SK-N-SH (cell line): ENCODE results near the gene PAK3. TPM values are rescaled to one million over a fixed set of nuclear protein-coding genes. Genes with fewer than 3 reads are reported as not detected.

ENCODE experiments used
- CTCF ChIA-PET: fragments of 300-600, 350-600 bp; formaldehyde crosslinking; extraction: SDS; loops from one replicate; lab custom pipeline; 2021; lab: Yijun Ruan, JAX
- POLR2A ChIA-PET: fragments of 350-600 bp; sonication (Branson Sonifier 250); formaldehyde crosslinking; extraction: SDS; loops from one replicate; lab custom pipeline; 2020; ENCODE audit warnings: antibody characterized with exemption, inconsistent platforms; lab: Yijun Ruan, JAX
- DNase-seq: peaks from one replicate; pipeline ENCODE4 v3.0.0; 2012
- H2AFZ ChIP-seq: fragments of 200-600 bp; sonication (generic); 2 replicates; pipeline ENCODE4 v1.8.1; 2016; ENCODE audit warnings: antibody characterized with exemption, mild to moderate bottlenecking, low read depth
- H3F3A ChIP-seq: fragments of 200-600 bp; sonication (generic); replicated peaks from 2 replicates; pipeline ENCODE3; 2016; ENCODE audit warnings: antibody characterized with exemption, mild to moderate bottlenecking; ENCODE audit not compliant: insufficient read depth
- H3K27ac ChIP-seq, 2 experiments: fragments of 200-500 bp in 1 of 2; fragments of 200-600 bp in 1 of 2; sonication (Bioruptor generic) in 1 of 2; sonication (generic), shearing (Covaris generic) in 1 of 2; 2 replicates each; pipeline versions ENCODE4 v1.5.1 to v1.6.1; 2014 to 2016; ENCODE audit warnings: low read depth in 2 of 2, inconsistent platforms in 1 of 2, low read length in 1 of 2, mild to moderate bottlenecking in 1 of 2, mixed read lengths in 1 of 2
- H3K27me3 ChIP-seq: fragments of 200-600 bp; sonication (generic), shearing (Covaris generic); 2 replicates; pipeline ENCODE4 v1.6.1; 2016; ENCODE audit warnings: mixed run types; ENCODE audit not compliant: insufficient read depth
- H3K36me3 ChIP-seq, 2 experiments: fragments of 200-500 bp in 1 of 2; fragments of 200-600 bp in 1 of 2; sonication (Bioruptor generic) in 1 of 2; sonication (generic) in 1 of 2; replicated peaks in 1 of 2; 2 replicates each; pipeline versions ENCODE3 to v1.5.1; 2014 to 2016; ENCODE audit warnings: low read length in 1 of 2, mild to moderate bottlenecking in 1 of 2; ENCODE audit not compliant: insufficient read depth in 2 of 2, control insufficient read depth in 1 of 2
- H3K4me1 ChIP-seq, 2 experiments: fragments of 200-500 bp in 1 of 2; fragments of 200-600 bp in 1 of 2; sonication (Bioruptor generic) in 1 of 2; sonication (generic), shearing (Covaris generic) in 1 of 2; 2 replicates each; pipeline versions ENCODE4 v1.5.1 to v1.6.1; 2014 to 2016; ENCODE audit warnings: low read depth in 1 of 2, low read length in 1 of 2, mixed run types in 1 of 2; ENCODE audit not compliant: insufficient read depth in 2 of 2, control insufficient read depth in 1 of 2
- H3K4me2 ChIP-seq: fragments of 200-600 bp; sonication (generic), shearing (Covaris generic); 2 replicates; pipeline ENCODE4 v1.6.1; 2017; ENCODE audit warnings: mixed run types
- H3K4me3 ChIP-seq, 2 experiments: fragments of 200-500 bp in 1 of 2; fragments of 200-600 bp in 1 of 2; sonication (Bioruptor generic) in 1 of 2; sonication (generic), shearing (Covaris generic) in 1 of 2; 2 replicates each; pipeline versions ENCODE4 v1.5.1 to v1.8.1; 2014 to 2016; ENCODE audit warnings: low read depth in 2 of 2, inconsistent platforms in 1 of 2, low read length in 1 of 2, mild to moderate bottlenecking in 1 of 2, mixed read lengths in 1 of 2, moderate library complexity in 1 of 2
- H3K79me2 ChIP-seq: fragments of 200-600 bp; sonication (generic); 2 replicates; pipeline ENCODE4 v1.8.1; 2017; ENCODE audit warnings: mild to moderate bottlenecking; ENCODE audit not compliant: insufficient read depth
- H3K9ac ChIP-seq: fragments of 200-600 bp; sonication (generic); 2 replicates; pipeline ENCODE4 v1.6.1; 2017; ENCODE audit warnings: mixed run types
- H3K9me2 ChIP-seq: fragments of 200-600 bp; sonication (generic); 2 replicates; pipeline ENCODE4 v1.6.1; 2017; ENCODE audit warnings: mixed run types
- H3K9me3 ChIP-seq: fragments of 200-600 bp; sonication (generic); 2 replicates; pipeline ENCODE4 v1.6.1; 2017; ENCODE audit warnings: mixed run types, mild to moderate bottlenecking, moderate library complexity
- H4K20me1 ChIP-seq: fragments of 200-600 bp; sonication (generic); 2 replicates; pipeline ENCODE4 v1.6.1; 2017; ENCODE audit warnings: mild to moderate bottlenecking, mixed run types; ENCODE audit not compliant: insufficient read depth
- ELF1 ChIP-seq: IDR thresholded peaks from 2 replicates; pipeline ENCODE4 v1.4.0; 2012
- EP300 ChIP-seq, 2 experiments: IDR thresholded peaks; 2 replicates each; pipeline versions ENCODE4 v1.4.0 to v1.6.1; 2012; ENCODE audit warnings: borderline replicate concordance in 1 of 2, low read depth in 1 of 2, low read length in 1 of 2
- EZH2phosphoT487 ChIP-seq: fragments of 200-600 bp; sonication (generic); IDR thresholded peaks from 2 replicates; pipeline ENCODE4 v1.6.1; 2017; ENCODE audit warnings: low read depth, mixed run types, mild to moderate bottlenecking, antibody characterized with exemption, moderate library complexity, borderline replicate concordance
- FOXJ3 ChIP-seq: sonication (generic); formaldehyde crosslinking; IDR thresholded peaks from 2 replicates; pipeline ENCODE4 v1.5.1; 2020; ENCODE audit warnings: mild to moderate bottlenecking, missing genetic modification reagents
- GABPA ChIP-seq: IDR thresholded peaks from 2 replicates; pipeline ENCODE4 v1.4.0; 2012; ENCODE audit warnings: low read depth, mild to moderate bottlenecking
- GATA2 ChIP-seq: sonication (generic); formaldehyde crosslinking; IDR thresholded peaks from 2 replicates; pipeline ENCODE4 v1.5.0; 2020; ENCODE audit warnings: mild to moderate bottlenecking, missing genetic modification reagents
- NRF1 ChIP-seq: IDR thresholded peaks from 2 replicates; pipeline ENCODE4 v1.6.1; 2012; ENCODE audit warnings: low read depth, mild to moderate bottlenecking, low read length
- RFX5 ChIP-seq: IDR thresholded peaks from 2 replicates; pipeline ENCODE4 v1.6.1; 2012; ENCODE audit warnings: mild to moderate bottlenecking, improper control_type of control experiment, low read length
- RXRA ChIP-seq: IDR thresholded peaks from 2 replicates; pipeline ENCODE4 v1.4.0; 2012; ENCODE audit warnings: low read depth, mild to moderate bottlenecking, borderline replicate concordance
- TCF12 ChIP-seq: IDR thresholded peaks from 2 replicates; pipeline ENCODE4 v1.4.0; 2012
- TEAD4 ChIP-seq: IDR thresholded peaks from 2 replicates; pipeline ENCODE4 v1.4.0; 2012; ENCODE audit warnings: mild to moderate bottlenecking, borderline replicate concordance; ENCODE audit not compliant: insufficient read depth
- YY1 ChIP-seq: IDR thresholded peaks from 2 replicates; pipeline ENCODE4 v1.4.0; 2012; ENCODE audit warnings: low read depth, mild to moderate bottlenecking
- WGBS: methylation state at CpG from one replicate; pipeline ENCODE4 v1.1.6; 2017; ENCODE audit warnings: low lambda C conversion rate; 5-methylcytosine and 5-hydroxymethylcytosine counted together
- polyA plus RNA-seq, 3 experiments: library from polyadenylated mRNA; depleted of rRNA; stranded (reverse); fragments of >200 nt; gene quantifications; 2 replicates each; pipeline ENCODE4 v1.2.3, GENCODE V29; 2012
- TF ChIP-seq, protein P1 (sequence below): IDR thresholded peaks from 2 replicates; pipeline ENCODE4 v1.4.0; 2012; ENCODE audit warnings: low read depth, borderline replicate concordance
- TF ChIP-seq, protein P2 (sequence below): IDR thresholded peaks from 2 replicates; pipeline ENCODE4 v1.4.0; 2012; ENCODE audit warnings: low read depth, borderline replicate concordance
- TF ChIP-seq, protein P3 (sequence below): fragments of 200-600 bp; sonication (generic); IDR thresholded peaks from 2 replicates; pipeline ENCODE4 v1.6.1; 2017; ENCODE audit warnings: antibody characterized with exemption, mild to moderate bottlenecking, moderate library complexity
- TF ChIP-seq, protein P4 (sequence below): IDR thresholded peaks from 2 replicates; pipeline ENCODE4; 2012
- TF ChIP-seq, protein P5 (sequence below): fragments of 150-350 bp; IDR thresholded peaks from 2 replicates; pipeline ENCODE4 v1.6.1; 2016; ENCODE audit warnings: mild to moderate bottlenecking, low read depth, low read length

The PAK3 gene
- polyA plus RNA-seq, 1 of the 3 experiments (the other 2 are of a cell fraction), result 0.23 TPM

DNA sequence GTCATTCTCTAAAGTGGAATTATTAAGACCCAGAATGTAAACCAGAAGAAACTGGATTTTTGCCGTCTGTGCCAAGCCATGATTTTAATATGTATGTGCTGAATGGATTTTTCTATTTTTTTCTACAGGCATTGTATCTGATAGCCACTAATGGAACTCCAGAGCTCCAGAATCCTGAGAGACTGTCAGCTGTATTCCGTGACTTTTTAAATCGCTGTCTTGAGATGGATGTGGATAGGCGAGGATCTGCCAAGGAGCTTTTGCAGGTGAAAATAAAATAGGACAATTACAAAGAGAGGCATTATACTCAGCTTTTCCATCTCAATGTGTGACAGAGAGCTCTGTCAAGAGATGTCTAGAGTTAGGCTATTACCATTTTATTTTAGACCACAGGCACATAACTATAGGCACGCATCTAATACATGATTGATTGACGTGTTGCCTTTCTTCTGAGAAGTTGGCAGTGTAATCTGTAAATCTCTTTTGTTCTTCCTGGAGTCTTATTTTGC lies 120.4 kb downstream of the PAK3 start:
- Histone ChIP-seq H3K9me3 (no peaks in the 10 kb centered on the region), H3F3A (no peaks in the 10 kb centered on the region), H3K79me2 (no peaks in the 10 kb centered on the region), H3K27ac (no peak overlapping the region), H2AFZ (no peak overlapping the region), H4K20me1 (no peaks in the 10 kb centered on the region), H3K9ac (no peak overlapping the region), H3K4me1 (no peaks in the 10 kb centered on the region), H3K27me3 (0 out of 2 replicates have a peak, but pooled peaks cover 3% of the 10 kb centered on the region), H3K4me3 (no peak overlapping the region), H3K36me3 (no peaks in the 10 kb centered on the region), H3K9me2 (no peaks in the 10 kb centered on the region), H3K4me2 (no peak overlapping the region)
- ChIA-PET CTCF (no interaction called here), POLR2A (no interaction called here)
- no peak for DNase-seq
- WGBS, result 42% methylated on average over 6 of the region's 6 CpGs
- TF ChIP-seq EZH2phosphoT487 (no peak), RXRA (no peak), RFX5 (no peak), YY1 (no peak), NRF1 (no peak), TEAD4 (no peak), FOXJ3 (no peak), GATA2 (no peak), GABPA (no peak), ELF1 (no peak), EP300 (IDR thresholded peaks at IDR 0.05; ENCODE audit: borderline replicate concordance in 1 of 2, low read depth in 1 of 2, low read length in 1 of 2) (no peak), TCF12 (no peak)
- TF ChIP-seq, protein P1, sequence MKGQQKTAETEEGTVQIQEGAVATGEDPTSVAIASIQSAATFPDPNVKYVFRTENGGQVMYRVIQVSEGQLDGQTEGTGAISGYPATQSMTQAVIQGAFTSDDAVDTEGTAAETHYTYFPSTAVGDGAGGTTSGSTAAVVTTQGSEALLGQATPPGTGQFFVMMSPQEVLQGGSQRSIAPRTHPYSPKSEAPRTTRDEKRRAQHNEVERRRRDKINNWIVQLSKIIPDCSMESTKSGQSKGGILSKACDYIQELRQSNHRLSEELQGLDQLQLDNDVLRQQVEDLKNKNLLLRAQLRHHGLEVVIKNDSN, result no peak
- TF ChIP-seq, protein P2, sequence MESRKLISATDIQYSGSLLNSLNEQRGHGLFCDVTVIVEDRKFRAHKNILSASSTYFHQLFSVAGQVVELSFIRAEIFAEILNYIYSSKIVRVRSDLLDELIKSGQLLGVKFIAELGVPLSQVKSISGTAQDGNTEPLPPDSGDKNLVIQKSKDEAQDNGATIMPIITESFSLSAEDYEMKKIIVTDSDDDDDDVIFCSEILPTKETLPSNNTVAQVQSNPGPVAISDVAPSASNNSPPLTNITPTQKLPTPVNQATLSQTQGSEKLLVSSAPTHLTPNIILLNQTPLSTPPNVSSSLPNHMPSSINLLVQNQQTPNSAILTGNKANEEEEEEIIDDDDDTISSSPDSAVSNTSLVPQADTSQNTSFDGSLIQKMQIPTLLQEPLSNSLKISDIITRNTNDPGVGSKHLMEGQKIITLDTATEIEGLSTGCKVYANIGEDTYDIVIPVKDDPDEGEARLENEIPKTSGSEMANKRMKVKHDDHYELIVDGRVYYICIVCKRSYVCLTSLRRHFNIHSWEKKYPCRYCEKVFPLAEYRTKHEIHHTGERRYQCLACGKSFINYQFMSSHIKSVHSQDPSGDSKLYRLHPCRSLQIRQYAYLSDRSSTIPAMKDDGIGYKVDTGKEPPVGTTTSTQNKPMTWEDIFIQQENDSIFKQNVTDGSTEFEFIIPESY, result no peak
- TF ChIP-seq, protein P3, sequence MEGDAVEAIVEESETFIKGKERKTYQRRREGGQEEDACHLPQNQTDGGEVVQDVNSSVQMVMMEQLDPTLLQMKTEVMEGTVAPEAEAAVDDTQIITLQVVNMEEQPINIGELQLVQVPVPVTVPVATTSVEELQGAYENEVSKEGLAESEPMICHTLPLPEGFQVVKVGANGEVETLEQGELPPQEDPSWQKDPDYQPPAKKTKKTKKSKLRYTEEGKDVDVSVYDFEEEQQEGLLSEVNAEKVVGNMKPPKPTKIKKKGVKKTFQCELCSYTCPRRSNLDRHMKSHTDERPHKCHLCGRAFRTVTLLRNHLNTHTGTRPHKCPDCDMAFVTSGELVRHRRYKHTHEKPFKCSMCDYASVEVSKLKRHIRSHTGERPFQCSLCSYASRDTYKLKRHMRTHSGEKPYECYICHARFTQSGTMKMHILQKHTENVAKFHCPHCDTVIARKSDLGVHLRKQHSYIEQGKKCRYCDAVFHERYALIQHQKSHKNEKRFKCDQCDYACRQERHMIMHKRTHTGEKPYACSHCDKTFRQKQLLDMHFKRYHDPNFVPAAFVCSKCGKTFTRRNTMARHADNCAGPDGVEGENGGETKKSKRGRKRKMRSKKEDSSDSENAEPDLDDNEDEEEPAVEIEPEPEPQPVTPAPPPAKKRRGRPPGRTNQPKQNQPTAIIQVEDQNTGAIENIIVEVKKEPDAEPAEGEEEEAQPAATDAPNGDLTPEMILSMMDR, result no peak
- TF ChIP-seq, protein P4, sequence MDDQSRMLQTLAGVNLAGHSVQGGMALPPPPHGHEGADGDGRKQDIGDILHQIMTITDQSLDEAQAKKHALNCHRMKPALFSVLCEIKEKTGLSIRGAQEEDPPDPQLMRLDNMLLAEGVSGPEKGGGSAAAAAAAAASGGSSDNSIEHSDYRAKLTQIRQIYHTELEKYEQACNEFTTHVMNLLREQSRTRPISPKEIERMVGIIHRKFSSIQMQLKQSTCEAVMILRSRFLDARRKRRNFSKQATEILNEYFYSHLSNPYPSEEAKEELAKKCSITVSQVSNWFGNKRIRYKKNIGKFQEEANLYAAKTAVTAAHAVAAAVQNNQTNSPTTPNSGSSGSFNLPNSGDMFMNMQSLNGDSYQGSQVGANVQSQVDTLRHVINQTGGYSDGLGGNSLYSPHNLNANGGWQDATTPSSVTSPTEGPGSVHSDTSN, result no peak
- TF ChIP-seq, protein P5, sequence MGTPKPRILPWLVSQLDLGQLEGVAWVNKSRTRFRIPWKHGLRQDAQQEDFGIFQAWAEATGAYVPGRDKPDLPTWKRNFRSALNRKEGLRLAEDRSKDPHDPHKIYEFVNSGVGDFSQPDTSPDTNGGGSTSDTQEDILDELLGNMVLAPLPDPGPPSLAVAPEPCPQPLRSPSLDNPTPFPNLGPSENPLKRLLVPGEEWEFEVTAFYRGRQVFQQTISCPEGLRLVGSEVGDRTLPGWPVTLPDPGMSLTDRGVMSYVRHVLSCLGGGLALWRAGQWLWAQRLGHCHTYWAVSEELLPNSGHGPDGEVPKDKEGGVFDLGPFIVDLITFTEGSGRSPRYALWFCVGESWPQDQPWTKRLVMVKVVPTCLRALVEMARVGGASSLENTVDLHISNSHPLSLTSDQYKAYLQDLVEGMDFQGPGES, result no peak
